ENCODE results near the gene CNTRL.

DNA sequence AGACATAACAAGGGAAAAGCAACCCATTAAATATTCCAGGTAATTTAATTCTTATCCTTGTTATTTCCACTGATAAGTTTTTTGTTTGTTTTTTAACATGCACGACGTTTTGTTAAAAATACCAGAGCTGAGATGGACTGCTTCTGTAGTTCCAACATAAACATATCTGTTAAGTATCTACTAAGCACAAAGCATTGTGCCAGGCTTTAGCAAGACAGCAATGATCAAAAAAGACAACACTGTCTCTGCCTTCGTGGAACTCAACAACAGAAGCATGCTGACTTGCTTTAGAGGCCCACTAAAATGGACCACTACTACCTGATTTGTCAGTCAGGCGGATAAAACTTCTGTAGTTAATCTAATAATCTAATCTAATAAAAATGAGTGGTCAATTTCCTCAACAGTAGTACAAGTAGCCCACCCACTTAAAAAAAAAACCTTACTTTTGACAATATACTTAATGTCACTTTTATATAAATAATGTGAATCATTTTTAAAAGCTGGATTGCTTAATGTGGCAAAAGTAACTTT lies 123.8 kb downstream of the CNTRL start:
- TF ChIP-seq, protein P1, sequence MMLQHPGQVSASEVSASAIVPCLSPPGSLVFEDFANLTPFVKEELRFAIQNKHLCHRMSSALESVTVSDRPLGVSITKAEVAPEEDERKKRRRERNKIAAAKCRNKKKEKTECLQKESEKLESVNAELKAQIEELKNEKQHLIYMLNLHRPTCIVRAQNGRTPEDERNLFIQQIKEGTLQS (IDR thresholded peaks at IDR 0.05): no peak
- no peak for TF ChIP-seq POLR2A (IDR thresholded peaks at IDR 0.05; ENCODE audit: borderline replicate concordance, extremely low read depth, insufficient read depth, insufficient read length)
- no peak for TF ChIP-seq POLR2AphosphoS5 (IDR thresholded peaks at IDR 0.05; ENCODE audit: low read depth, low read length)
- TF ChIP-seq, protein P2, sequence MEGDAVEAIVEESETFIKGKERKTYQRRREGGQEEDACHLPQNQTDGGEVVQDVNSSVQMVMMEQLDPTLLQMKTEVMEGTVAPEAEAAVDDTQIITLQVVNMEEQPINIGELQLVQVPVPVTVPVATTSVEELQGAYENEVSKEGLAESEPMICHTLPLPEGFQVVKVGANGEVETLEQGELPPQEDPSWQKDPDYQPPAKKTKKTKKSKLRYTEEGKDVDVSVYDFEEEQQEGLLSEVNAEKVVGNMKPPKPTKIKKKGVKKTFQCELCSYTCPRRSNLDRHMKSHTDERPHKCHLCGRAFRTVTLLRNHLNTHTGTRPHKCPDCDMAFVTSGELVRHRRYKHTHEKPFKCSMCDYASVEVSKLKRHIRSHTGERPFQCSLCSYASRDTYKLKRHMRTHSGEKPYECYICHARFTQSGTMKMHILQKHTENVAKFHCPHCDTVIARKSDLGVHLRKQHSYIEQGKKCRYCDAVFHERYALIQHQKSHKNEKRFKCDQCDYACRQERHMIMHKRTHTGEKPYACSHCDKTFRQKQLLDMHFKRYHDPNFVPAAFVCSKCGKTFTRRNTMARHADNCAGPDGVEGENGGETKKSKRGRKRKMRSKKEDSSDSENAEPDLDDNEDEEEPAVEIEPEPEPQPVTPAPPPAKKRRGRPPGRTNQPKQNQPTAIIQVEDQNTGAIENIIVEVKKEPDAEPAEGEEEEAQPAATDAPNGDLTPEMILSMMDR (IDR thresholded peaks at IDR 0.05 in 2 of 3, conservative IDR thresholded peaks at IDR 0.05 in 1 of 3; ENCODE audit: borderline replicate concordance in 1 of 3, insufficient read depth in 1 of 3, low read depth in 2 of 3, low read length in 2 of 3): no peak
- TF ChIP-seq EZH2phosphoT487 (IDR thresholded peaks at IDR 0.05; ENCODE audit: borderline replicate concordance): no peak
- TF ChIP-seq EZH2 (IDR thresholded peaks at IDR 0.05): no peak
- TF ChIP-seq, protein P3, sequence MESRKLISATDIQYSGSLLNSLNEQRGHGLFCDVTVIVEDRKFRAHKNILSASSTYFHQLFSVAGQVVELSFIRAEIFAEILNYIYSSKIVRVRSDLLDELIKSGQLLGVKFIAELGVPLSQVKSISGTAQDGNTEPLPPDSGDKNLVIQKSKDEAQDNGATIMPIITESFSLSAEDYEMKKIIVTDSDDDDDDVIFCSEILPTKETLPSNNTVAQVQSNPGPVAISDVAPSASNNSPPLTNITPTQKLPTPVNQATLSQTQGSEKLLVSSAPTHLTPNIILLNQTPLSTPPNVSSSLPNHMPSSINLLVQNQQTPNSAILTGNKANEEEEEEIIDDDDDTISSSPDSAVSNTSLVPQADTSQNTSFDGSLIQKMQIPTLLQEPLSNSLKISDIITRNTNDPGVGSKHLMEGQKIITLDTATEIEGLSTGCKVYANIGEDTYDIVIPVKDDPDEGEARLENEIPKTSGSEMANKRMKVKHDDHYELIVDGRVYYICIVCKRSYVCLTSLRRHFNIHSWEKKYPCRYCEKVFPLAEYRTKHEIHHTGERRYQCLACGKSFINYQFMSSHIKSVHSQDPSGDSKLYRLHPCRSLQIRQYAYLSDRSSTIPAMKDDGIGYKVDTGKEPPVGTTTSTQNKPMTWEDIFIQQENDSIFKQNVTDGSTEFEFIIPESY (IDR thresholded peaks at IDR 0.05; ENCODE audit: extremely low read depth, insufficient replicate concordance, low read length): no peak
- TF ChIP-seq SIN3A (IDR thresholded peaks at IDR 0.05; ENCODE audit: low read depth): no peak
- no peak for TF ChIP-seq YY1 (IDR thresholded peaks at IDR 0.05; ENCODE audit: extremely low read depth, insufficient replicate concordance, low read depth, low read length)
- TF ChIP-seq ZFX (IDR thresholded peaks at IDR 0.05): no peak
- TF ChIP-seq, protein P4, sequence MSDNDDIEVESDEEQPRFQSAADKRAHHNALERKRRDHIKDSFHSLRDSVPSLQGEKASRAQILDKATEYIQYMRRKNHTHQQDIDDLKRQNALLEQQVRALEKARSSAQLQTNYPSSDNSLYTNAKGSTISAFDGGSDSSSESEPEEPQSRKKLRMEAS (IDR thresholded peaks at IDR 0.05): no peak
- TF ChIP-seq TCF7L2 (IDR thresholded peaks at IDR 0.05; ENCODE audit: borderline replicate concordance, extremely low read depth, insufficient read depth, insufficient read length): no peak
- no peak for TF ChIP-seq EGR1 (IDR thresholded peaks at IDR 0.05; ENCODE audit: low read depth)
- no peak for TF ChIP-seq ZNF274 (IDR thresholded peaks at IDR 0.05; ENCODE audit: low read depth, low read length)
